MG63 (cell line): ENCODE results near the gene KMT2B. TPM values are rescaled to one million over a fixed set of nuclear protein-coding genes. Genes with fewer than 3 reads are reported as not detected.
"Not testable (repeated sequence)": the region's sequence is repeated elsewhere in the genome, so short reads cannot be mapped to it uniquely, and the experiment has no call there.

Experiments
- DNase-seq: peaks from one replicate; pipeline ENCODE4 v3.0.0-alpha.2; 2020
- H3K27me3 ChIP-seq: fragments of 250-450 bp; sonication (Bioruptor Pico); 2 replicates; pipeline ENCODE4 v1.5.1; 2020; ENCODE audit warnings: mild to moderate bottlenecking, moderate library complexity
- H3K36me3 ChIP-seq: fragments of 250-450 bp; sonication (Bioruptor Pico); 2 replicates; pipeline ENCODE4 v1.5.1; 2020; ENCODE audit warnings: mild to moderate bottlenecking, moderate library complexity
- H3K4me3 ChIP-seq: fragments of 250-450 bp; sonication (Bioruptor Pico); 2 replicates; pipeline ENCODE4 v1.5.1; 2020; ENCODE audit warnings: mild to moderate bottlenecking, moderate library complexity
- H3K9me3 ChIP-seq: fragments of 250-450 bp; sonication (Bioruptor Pico); 2 replicates; pipeline ENCODE4 v1.5.1; 2020; ENCODE audit warnings: mild to moderate bottlenecking, moderate library complexity
- total RNA-seq: library from RNA; depleted of rRNA; stranded (reverse); fragments of >200 nt; shearing (Covaris generic); gene quantifications from 2 replicates; pipeline ENCODE4 v1.2.3, GENCODE V29; 2014; ENCODE audit warnings: low replicate concordance

The KMT2B gene
- total RNA-seq, 1 experiment from 2014 or later: 2.3 TPM

DNA sequence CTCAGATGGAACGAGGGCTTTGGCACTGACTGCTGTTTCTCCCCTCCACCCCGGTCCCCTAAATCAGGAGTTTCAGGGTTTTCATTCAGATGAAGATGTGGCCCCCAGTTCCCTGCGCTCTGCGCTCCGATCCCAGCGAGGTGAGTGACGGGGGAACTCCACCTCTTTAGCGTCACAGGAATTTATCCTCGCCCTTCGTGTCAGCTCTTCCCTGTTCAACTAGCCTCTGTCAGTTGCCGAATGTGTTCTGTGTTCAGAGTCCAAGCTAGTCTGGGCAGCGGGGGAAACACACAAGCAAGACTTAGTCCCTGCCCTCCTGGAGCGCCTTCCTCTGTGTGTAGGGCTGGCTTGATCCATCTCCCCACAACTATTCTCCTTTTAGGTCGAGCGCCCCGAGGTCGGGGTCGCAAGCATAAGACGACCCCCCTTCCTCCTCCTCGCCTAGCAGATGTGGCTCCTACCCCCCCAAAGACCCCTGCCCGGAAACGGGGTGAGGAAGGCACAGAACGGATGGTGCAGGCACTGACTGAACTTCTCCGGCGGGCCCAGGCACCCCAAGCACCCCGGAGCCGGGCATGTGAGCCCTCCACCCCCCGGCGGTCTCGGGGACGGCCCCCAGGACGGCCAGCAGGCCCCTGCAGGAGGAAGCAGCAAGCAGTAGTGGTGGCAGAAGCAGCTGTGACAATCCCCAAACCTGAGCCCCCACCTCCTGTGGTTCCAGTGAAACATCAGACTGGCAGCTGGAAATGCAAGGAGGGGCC, 1.8 kb downstream of the KMT2B start:
- H3K27me3 ChIP-seq: no peaks in the 10 kb centered on the region
- peak overlapping the region; percentile 86 for H3K4me3 ChIP-seq
- no peak for DNase-seq
- peaks cover 56% of the 10 kb centered on the region for H3K36me3 ChIP-seq
- no peaks in the 10 kb centered on the region for H3K9me3 ChIP-seq

DNA sequence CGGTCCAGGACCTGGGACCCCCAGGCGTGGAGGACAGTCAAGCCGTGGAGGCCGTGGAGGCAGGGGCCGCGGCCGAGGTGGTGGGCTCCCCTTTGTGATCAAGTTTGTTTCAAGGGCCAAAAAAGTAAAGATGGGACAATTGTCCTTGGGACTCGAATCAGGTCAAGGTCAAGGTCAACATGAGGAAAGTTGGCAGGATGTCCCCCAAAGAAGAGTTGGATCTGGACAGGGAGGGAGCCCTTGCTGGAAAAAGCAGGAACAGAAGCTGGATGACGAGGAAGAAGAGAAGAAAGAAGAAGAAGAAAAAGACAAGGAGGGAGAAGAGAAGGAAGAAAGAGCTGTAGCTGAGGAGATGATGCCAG, 2.3 kb downstream of the KMT2B start:
- Histone ChIP-seq H3K36me3 (peaks cover 62% of the 10 kb centered on the region), H3K4me3 (no peak overlapping the region), H3K9me3 (no peaks in the 10 kb centered on the region), H3K27me3 (no peaks in the 10 kb centered on the region)
- no peak for DNase-seq

DNA sequence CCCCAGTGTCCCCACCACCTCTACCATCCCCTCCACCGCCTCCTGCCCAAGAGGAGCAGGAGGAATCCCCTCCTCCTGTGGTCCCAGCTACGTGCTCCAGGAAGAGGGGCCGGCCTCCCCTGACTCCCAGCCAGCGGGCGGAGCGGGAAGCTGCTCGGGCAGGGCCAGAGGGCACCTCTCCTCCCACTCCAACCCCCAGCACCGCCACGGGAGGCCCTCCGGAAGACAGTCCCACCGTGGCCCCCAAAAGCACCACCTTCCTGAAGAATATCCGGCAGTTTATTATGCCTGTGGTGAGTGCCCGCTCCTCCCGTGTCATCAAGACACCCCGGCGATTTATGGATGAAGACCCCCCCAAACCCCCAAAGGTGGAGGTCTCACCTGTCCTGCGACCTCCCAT, 2.8 kb downstream of the KMT2B start:
- no peak for DNase-seq
- H3K27me3 ChIP-seq: no peaks in the 10 kb centered on the region
- peaks cover 67% of the 10 kb centered on the region for H3K36me3 ChIP-seq
- H3K4me3 ChIP-seq: no peak overlapping the region
- H3K9me3 ChIP-seq: no peaks in the 10 kb centered on the region

DNA sequence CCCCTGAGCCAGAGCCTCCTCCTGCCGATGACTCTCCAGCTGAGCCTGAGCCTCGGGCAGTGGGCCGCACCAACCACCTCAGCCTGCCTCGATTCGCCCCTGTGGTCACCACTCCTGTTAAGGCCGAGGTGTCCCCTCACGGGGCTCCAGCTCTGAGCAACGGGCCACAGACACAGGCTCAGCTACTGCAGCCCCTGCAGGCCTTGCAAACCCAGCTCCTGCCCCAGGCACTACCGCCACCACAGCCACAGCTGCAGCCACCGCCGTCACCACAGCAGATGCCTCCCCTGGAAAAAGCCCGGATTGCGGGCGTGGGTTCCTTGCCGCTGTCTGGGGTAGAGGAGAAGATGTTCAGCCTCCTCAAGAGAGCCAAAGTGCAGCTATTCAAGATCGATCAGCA, 3.6 kb downstream of the KMT2B start:
- DNase-seq: no peak
- no peaks in the 10 kb centered on the region for H3K9me3 ChIP-seq
- no peak overlapping the region for H3K4me3 ChIP-seq
- no peaks in the 10 kb centered on the region for H3K27me3 ChIP-seq
- H3K36me3 ChIP-seq: peaks cover 74% of the 10 kb centered on the region

DNA sequence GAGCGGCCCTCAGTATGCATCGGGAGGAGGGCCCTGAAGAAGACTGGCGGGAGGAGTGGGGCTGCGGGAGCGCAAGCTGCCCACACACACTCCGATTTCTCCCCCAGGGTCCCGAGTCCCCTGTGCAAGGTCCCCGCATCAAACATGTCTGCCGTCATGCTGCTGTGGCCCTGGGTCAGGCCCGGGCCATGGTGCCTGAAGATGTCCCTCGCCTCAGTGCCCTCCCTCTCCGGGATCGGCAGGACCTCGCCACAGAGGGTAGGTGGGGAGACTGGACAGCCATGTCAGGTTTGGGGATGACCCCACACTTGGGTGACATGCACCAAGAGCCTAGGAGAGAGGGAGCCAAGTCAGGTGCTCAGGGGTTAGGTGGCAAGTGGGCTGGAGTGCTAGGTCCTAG, 4.7 kb downstream of the KMT2B start:
- H3K9me3 ChIP-seq: no peaks in the 10 kb centered on the region
- no peak for DNase-seq
- H3K4me3 ChIP-seq: no peak overlapping the region
- peaks cover 84% of the 10 kb centered on the region for H3K36me3 ChIP-seq
- H3K27me3 ChIP-seq: no peaks in the 10 kb centered on the region

DNA sequence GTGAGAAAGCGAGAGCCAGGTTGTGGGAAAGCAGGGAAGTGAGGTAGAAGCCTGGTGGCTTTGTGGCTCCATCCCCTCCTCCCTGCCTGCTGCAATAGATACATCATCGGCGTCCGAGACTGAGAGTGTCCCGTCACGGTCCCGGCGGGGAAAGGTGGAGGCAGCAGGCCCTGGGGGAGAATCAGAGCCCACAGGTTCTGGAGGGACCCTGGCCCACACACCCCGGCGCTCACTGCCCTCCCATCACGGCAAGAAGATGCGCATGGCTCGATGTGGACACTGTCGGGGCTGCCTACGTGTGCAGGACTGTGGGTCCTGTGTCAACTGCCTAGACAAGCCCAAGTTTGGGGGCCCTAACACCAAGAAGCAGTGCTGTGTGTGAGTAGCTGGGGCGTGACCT, 5.1 kb downstream of the KMT2B start:
- peaks cover 88% of the 10 kb centered on the region for H3K36me3 ChIP-seq
- no peaks in the 10 kb centered on the region for H3K27me3 ChIP-seq
- H3K9me3 ChIP-seq: no peaks in the 10 kb centered on the region
- H3K4me3 ChIP-seq: no peak overlapping the region
- DNase-seq: no peak

DNA sequence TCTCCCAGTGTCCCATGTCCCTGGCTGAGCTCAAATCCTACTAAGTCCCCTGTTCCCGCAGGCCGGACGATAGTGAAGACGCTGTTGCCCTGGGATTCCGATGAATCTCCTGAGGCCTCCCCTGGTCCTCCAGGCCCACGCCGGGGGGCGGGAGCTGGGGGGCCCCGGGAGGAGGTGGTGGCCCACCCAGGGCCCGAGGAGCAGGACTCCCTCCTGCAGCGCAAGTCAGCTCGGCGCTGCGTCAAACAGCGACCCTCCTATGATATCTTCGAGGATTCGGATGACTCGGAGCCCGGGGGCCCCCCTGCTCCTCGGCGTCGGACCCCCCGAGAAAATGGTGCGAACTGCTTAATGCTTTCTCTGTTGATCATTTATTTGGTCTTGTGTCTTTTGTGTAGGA, 5.9 kb downstream of the KMT2B start:
- no peak for DNase-seq
- Histone ChIP-seq H3K27me3 (no peaks in the 10 kb centered on the region), H3K4me3 (no peak overlapping the region), H3K9me3 (no peaks in the 10 kb centered on the region), H3K36me3 (peaks cover 92% of the 10 kb centered on the region)

DNA sequence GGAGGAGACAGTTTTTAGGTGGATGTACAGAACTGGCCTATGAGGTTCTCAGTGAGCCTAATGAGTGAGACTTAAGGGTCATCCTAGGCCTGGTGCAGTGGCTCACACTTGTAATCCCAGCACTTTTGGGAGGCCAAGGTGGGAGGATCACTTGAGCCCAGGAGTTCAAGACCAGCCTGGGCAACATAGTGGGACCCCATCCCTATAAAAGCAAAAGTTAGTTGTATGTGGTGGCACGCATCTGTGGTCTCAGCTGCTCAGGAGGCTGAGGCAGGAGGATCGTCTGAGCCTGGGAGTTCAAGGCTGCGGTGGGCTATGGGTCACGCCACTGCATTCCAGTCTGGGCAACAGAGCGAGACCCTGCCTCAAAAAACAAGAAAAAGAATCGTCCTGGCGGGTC, 6.3 kb downstream of the KMT2B start:
- H3K36me3 ChIP-seq: peaks cover 92% of the 10 kb centered on the region
- not testable (repeated sequence) for H3K9me3 ChIP-seq, DNase-seq, H3K27me3 ChIP-seq, H3K4me3 ChIP-seq

DNA sequence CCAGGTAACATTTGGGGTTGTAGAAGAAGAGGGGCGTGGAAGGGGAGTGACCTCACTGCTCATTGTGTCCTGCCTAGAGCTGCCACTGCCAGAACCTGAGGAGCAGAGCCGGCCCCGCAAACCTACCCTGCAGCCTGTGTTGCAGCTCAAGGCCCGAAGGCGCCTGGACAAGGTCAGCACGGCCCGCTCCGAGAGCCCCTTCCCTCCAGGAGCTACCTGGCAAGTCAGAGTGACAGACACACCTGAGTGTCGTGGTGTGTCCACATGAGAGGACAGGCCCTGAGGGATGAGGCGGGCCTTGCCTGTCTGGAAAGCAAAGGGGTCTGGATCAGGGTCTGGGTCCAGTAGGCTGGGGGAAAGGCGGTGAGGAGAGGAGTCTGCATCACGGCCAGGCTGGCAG, 6.8 kb downstream of the KMT2B start:
- peaks cover 94% of the 10 kb centered on the region for H3K36me3 ChIP-seq
- no peaks in the 10 kb centered on the region for H3K27me3 ChIP-seq
- no peak for DNase-seq
- H3K4me3 ChIP-seq: no peak overlapping the region
- no peaks in the 10 kb centered on the region for H3K9me3 ChIP-seq

DNA sequence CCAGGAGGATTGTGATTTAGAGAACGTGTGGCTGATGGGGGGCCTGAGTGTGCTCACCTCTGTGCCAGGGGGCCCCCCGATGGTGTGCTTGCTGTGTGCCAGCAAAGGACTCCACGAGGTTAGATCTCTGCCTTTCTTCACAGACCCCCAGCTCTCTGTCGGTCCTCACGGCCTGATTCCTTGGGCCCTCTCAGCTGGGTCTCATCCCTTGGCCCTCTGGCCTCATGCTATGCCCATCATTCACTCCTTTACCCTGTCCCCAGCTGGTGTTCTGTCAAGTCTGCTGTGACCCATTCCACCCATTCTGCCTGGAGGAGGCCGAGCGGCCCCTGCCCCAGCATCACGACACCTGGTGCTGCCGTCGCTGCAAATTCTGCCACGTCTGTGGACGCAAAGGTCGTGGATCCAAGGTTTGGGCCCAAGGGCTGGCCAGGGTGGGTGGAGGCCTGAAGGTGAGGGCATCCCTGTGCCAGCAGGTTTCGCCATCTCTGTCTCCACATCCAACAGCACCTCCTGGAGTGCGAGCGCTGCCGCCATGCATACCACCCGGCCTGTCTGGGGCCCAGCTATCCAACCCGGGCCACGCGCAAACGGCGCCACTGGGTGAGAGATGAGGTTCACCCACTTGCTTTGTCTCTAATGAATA, 7.5 kb downstream of the KMT2B start:
- DNase-seq: no peak
- Histone ChIP-seq H3K27me3 (no peaks in the 10 kb centered on the region), H3K4me3 (no peak overlapping the region), H3K36me3 (peaks cover 94% of the 10 kb centered on the region), H3K9me3 (no peaks in the 10 kb centered on the region)

DNA sequence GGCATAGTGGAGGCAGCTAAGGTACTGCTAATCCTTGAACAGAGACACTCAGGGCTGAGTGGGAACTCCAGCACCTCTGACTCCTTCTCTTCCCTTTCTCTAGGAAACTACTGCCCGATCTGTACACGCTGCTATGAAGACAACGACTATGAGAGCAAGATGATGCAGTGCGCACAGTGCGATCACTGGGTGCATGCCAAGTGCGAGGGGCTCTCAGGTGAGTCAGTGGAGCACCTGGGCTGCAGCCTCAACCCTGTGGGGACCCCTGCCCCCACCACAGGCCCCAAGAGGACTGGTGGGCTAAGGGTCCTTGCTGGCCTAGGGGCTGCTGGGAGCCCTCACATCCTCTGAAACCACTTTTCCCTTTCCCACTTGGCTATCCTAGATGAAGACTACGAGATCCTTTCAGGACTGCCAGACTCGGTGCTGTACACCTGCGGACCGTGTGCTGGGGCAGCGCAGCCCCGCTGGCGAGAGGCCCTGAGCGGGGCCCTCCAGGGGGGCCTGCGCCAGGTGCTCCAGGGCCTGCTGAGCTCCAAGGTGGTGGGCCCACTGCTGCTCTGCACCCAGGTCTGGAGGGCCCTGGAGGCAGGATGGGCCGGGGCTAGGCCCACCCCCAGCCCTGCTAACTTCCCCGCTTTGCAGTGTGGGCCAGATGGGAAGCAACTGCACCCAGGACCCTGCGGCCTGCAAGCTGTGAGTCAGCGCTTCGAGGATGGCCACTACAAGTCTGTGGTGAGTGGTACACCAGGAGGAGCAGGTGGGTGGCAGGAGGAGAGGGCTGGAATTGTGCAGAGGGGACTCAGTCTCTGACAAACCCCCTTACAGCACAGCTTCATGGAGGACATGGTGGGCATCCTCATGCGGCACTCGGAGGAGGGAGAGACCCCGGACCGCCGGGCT, 9.5 kb downstream of the KMT2B start:
- DNase-seq: no peak
- Histone ChIP-seq H3K4me3 (no peak overlapping the region), H3K9me3 (no peaks in the 10 kb centered on the region), H3K36me3 (peaks cover 99% of the 10 kb centered on the region), H3K27me3 (no peaks in the 10 kb centered on the region)

DNA sequence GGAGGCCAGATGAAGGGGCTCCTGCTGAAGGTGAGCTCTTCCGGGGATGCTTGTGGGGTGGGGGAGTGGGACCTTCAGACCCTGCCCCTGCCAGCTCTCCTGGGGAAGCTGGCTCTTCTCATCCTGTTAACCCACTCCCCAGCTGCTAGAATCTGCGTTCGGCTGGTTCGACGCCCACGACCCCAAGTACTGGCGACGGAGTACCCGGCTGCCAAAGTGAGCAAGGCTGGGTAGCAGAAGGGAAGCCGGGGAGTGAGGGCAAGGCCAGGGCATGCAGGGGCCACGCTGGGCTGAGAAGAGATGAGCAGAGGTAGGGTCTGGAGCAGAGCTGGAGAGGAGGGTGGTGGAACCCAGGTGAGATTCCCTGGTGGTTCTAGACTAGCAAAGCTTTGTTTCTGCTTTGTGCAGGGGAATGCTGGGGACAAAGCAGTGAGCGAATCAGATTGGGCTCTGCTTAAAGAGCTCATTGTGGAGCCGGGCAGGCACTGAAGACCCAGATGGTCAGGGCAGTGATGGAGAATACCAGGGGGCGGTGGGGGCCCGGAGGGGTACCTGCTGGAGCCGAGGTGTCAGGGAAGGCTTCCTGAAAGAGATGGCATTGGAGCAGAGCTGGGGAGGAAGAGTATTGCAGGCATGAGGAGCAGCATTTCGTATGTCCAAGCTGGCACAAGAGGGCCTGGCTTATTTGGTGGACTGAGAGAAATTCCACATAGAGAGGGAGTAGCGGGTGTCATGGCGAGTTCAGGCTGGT, 10.3 kb downstream of the KMT2B start:
- H3K9me3 ChIP-seq: no peaks in the 10 kb centered on the region
- no peak overlapping the region for H3K4me3 ChIP-seq
- DNase-seq: no peak
- peaks cover 97% of the 10 kb centered on the region for H3K36me3 ChIP-seq
- no peaks in the 10 kb centered on the region for H3K27me3 ChIP-seq

DNA sequence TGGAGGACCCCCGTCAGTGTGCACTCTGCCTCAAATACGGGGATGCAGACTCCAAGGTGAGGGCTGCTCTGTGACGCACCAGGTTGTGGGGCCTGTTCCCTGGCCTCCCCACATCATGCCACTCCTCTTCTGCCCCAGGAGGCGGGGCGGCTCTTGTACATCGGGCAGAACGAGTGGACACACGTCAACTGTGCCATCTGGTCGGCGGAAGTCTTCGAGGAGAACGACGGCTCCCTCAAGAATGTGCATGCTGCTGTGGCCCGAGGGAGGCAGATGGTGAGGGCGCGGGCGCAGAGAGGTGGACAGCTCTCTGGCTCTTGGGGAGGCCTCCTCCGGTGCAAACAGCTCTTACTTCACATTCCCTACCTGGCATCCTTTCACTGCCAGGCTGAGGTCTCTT, 11.2 kb downstream of the KMT2B start:
- H3K36me3 ChIP-seq: peaks cover 95% of the 10 kb centered on the region
- H3K4me3 ChIP-seq: no peak overlapping the region
- no peaks in the 10 kb centered on the region for H3K9me3 ChIP-seq
- no peak for DNase-seq
- no peaks in the 10 kb centered on the region for H3K27me3 ChIP-seq

DNA sequence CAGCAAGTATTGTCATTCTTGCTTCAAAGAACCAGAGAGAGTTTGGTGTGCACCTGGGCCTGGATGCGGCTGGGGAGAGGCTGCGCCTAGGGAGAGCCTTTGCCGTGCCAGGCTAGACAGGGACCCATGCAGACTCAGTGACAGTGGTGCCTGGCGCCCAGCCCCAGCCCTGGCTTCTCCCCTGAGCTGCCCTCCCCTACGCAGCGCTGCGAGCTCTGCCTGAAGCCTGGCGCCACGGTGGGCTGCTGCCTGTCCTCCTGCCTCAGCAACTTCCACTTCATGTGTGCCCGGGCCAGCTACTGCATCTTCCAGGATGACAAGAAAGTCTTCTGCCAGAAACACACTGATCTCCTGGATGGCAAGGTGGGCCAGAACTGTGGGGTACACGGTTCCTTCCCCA, 12.0 kb downstream of the KMT2B start:
- H3K9me3 ChIP-seq: no peaks in the 10 kb centered on the region
- H3K27me3 ChIP-seq: no peaks in the 10 kb centered on the region
- H3K36me3 ChIP-seq: peaks cover 95% of the 10 kb centered on the region
- no peak overlapping the region for H3K4me3 ChIP-seq
- no peak for DNase-seq

DNA sequence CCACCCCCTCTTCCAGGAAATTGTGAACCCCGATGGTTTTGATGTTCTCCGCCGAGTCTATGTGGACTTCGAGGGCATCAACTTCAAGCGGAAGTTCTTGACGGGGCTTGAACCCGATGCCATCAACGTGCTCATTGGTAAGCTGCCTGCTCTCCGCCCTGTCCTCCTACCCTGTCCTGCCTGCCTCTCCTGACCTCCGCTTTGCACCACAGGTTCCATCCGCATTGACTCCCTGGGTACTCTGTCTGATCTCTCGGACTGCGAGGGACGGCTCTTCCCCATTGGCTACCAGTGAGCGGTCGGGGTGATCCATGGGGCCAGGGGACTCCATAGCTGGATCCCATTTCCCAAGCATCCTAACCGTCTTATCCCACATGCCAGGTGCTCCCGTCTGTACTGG, 12.5 kb downstream of the KMT2B start:
- Histone ChIP-seq H3K9me3 (no peaks in the 10 kb centered on the region), H3K4me3 (no peak overlapping the region), H3K27me3 (no peaks in the 10 kb centered on the region), H3K36me3 (peaks cover 91% of the 10 kb centered on the region)
- no peak for DNase-seq

DNA sequence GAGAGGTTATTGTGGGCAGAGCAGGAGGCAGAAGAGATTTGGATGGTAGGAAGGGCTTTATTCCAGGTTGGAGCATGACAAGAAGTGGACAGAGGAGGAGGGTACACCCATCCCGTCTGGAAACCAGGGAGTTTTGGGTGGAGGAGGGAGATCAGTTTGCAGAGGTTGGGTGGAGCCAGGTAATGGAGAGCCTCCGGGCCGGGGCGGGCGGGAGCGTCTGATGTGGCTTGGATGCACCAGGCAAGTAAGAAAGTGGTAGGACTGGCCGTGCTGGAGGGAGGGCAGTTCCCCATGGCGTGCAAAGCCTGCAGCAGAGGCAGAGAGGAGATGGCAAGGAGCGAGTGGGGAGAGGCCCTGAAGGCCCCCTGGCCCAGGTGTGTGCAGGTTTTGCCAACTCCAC, 13.6 kb downstream of the KMT2B start:
- H3K27me3 ChIP-seq: no peaks in the 10 kb centered on the region
- no peak overlapping the region for H3K4me3 ChIP-seq
- H3K9me3 ChIP-seq: no peaks in the 10 kb centered on the region
- DNase-seq: no peak
- peaks cover 89% of the 10 kb centered on the region for H3K36me3 ChIP-seq
